ENCODE measurements around the gene MTA3.
"Not testable (repeated sequence)": the region's sequence is repeated elsewhere in the genome, so short reads cannot be mapped to it uniquely, and the experiment has no call there.

MTA3 gene

DNA sequence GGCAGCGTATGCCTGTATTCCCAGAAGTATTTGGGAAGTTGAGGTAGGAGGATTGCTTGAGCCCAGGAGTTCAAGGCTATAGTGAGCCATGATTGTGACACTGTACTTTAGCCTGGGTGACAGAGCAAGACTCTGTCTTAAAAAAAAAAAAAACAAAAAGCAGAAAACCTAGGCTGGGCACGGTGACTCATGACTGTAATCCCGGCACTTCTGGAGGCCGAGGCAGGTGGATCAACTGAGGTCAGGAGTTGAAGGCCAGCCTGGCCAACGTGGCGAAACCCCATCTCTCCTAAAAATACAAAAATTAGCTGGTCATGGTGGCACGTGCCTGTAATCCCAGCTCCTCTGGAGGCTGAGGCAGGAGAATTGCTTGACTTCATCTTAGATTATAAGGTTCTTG, 46.4 kb downstream of the MTA3 start:
- DNase-seq: no peak

DNA sequence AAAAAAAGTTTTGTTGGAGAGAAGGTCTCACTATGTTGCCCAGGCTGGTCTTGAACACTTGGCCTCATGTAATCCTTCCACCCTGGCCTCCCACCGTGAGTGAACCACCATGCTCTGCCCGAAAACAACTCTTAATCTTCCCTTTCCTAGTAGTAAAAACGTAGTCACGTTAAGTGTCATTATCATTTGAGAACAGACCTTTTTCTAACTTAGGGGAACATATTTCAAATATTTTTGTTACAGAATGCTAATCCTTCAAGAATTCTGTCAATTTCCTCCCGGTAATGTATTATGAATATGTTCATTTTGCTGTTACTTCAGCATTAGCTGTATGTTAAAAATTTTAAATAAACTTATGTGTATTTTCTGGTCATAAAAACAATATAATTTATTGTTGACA, 49.7 kb downstream of the MTA3 start:
- no peak for DNase-seq

DNA sequence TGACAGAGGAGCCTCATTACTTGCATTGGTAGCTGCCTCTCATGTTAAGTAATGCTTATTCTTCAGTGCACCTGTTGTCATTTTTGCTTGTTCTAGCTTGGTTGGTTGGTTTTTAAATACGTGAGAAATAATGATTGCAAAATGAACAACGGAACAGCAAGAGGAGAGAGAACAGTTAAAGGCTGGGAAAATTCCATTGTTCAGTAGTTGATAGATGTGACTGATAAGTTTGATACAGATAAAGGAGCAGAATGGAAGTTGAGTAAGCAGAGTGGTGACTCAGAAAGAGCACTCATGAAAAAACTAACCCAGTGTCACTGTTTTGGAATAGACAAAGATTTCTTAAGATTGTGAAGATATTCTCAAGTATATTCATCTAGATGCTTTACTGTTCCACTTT, 50.5 kb downstream of the MTA3 start:
- DNase-seq: no peak

- not testable (repeated sequence) for DNase-seq
These were observed 53.2 kb downstream of the MTA3 start for GRCh38 chr2:42621626-42622025.

DNA sequence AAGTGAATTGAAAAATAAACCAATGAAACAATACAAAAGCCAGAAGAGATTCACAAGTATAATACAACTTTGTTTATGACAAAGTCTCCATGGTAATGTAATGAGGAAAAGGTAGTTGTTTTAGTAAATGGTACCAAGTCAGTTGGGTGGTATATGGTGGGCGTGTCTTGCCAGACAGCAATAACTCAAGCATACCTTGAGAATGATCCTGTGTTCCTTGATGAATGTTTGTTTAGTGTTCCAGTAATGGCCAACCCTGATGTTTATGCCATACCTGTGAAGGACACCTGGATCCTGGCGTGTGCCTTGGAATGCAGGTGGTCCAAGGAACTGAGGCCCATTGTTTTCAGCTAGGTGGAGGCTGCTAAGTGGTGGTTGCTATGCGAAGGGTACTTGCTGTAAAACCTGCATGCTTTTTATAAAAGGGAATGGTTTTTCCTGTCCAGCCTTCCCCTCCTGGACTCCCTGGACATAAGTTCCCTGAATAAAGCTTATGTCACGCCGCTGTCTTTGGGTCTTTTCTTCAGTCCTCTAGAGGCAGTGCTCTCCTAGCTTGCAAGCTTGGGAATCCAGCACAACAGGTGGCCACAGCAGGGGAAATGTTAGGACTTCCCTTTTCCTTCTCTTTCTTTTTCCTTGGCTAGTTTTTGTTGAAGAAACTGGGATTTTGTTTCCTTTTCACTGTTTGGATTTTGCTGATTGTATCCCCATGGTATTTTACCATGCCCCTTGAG, 54.7 kb downstream of the MTA3 start:
- no peak for DNase-seq

- no peak for DNase-seq
These were observed 55.6 kb downstream of the MTA3 start for GRCh38 chr2:42624047-42624446.

DNA sequence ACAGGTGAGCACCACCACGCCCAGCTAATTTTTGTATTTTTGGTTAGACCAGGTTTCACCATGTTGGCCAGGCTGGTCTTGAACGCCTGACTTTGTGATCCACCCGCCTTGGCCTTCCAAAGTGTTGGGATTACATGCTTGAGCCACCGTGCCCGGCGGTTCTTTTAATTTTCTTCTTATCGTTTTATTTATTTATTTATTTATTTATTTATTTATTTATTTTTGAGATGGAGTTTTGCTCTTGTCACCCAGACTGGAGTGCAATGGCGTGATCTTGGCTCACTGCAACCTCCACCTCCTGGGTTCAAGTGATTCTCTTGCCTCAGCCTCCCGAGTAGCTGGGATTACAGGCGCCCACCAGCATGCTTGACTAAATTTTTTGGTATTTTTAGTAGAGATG, 59.6 kb downstream of the MTA3 start:
- DNase-seq: not testable (repeated sequence)

- DNase-seq: no peak
These were observed 68.5 kb downstream of the MTA3 start for GRCh38 chr2:42636934-42637333.

DNA sequence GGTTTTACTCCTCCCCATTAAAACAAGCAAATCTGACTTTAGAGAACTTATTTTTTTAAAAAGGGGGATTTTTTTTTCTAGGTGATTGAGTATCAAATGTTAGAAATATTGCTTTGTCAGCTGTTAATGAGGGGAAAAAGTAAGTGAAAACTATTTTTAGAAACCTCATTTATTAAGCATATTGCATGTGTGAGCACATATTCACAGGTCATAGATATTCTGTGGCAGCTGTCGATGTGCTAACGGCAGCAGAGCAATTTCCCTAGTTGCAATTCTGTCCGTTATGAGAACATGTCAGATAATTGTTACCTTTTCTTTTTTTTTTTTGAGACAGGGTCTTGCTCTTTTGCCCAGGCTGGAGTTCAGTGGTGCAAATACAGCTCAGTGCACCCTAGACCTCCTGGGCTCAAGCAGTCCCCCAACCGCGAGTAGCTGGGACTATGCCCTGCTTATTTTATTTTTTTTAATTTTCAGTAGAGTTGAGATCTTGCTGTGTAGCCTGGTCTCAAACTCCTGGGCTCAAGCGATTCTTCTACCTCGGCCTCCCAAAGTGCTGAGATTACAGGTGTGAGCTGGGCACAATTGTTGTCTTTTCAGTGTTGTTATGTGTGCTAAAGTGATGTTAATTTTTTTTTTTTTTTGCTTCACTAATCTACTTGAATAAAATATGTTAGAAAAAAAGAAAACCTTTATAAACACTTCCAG, 69.8 kb downstream of the MTA3 start:
- DNase-seq: no peak

- no peak for DNase-seq
These were observed 71.1 kb downstream of the MTA3 start for GRCh38 chr2:42639340-42640077.

GRCh38 chr2:42640261-42640660, 71.8 kb downstream of the MTA3 start:
- DNase-seq: no peak

GRCh38 chr2:42642371-42642770, 73.9 kb downstream of the MTA3 start:
- not testable (repeated sequence) for DNase-seq

DNA sequence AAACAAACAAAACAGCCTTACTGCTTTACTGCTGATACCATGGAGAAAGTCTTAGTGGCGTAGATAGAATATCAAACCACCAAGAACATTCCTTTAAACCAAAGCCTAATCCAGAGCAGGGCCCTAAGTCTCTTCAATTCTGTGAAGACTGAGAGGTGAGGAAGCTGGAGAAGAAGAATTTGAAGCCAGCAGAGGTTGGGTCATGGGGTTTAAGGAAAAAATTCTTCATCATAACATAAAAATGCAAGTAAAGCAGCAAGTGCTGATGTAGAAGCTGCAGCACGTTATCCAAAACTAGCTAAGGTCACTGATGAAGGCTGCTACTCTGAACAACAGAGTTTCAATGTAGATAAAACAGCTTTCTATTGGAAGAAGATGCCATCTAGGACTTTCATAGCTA, 77.1 kb downstream of the MTA3 start:
- no peak for DNase-seq

DNA sequence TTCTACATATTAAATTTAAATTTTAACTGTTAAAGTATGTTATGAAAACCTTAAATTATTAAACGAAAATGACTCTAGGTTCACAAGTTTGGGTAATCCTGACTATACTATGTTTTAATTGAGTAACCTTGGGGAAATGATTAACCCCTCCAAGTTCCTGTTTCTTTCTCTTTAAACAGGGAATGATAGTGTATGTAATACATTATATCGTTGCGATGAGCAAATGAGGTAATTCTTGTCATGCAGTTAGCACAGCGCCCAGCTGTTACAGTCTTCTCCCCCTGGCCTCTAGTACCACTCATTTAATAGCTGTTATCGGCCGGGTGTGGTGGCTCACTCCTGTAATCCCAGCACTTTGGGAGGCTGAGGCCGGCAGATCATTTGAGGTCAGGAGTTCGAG, 80.4 kb downstream of the MTA3 start:
- no peak for DNase-seq

DNA sequence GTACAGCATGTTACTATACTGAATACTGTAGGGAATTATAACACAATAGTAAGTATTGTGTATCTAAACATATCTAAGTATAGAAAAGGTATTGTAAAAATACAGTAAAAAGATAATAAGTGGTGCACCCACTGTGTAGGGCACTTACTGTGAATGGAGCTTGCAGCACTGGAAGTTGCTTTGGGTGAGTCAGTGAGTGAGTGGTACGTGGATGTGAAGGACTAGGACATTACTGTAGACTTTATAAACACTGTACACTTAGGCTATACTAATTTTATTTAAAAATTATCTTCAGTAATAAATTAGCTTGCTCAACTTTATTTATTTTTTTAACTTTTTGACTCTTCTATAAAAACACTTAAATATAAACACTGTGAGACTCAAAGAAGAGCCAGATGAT, 82.6 kb downstream of the MTA3 start:
- no peak for DNase-seq

DNA sequence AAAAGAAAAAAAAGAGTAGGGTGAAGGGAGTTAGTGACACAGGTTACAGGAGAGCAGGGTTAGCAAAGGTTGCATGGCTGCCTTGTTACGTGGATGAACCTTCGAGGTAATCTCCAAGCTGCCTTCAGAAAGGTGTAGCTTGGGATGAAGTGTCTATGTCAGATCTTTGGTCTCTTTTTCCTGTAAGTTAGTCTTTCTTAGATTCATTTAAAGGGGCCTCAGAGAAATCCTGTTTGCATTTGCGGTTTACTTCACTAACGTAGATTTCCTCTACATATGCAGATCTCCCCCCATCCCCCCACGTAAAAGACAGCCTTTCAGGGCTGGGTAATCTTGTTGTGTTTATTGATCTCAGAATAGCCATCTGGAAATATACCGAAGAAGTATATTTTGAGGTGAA, 83.7 kb downstream of the MTA3 start:
- DNase-seq: peak; percentile 35

DNA sequence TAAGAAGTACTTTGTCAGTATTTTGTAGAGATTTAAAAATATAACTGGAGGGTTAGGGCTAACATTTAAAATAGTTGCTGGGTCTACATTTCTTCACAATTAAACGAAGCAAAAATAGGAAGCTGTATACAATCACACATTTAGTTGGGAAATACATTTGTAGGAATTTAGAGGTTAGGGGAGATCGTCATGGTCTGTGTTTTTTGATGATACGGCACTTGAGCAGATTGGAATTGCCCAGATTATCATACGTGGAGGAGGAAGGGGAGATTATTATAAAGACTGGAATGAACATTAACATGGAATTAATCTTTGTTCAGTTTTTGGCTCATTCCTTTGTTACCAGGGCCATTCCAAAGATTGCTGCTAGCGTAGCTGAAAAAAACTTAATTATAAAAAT, 84.6 kb downstream of the MTA3 start:
- no peak for DNase-seq

DNA sequence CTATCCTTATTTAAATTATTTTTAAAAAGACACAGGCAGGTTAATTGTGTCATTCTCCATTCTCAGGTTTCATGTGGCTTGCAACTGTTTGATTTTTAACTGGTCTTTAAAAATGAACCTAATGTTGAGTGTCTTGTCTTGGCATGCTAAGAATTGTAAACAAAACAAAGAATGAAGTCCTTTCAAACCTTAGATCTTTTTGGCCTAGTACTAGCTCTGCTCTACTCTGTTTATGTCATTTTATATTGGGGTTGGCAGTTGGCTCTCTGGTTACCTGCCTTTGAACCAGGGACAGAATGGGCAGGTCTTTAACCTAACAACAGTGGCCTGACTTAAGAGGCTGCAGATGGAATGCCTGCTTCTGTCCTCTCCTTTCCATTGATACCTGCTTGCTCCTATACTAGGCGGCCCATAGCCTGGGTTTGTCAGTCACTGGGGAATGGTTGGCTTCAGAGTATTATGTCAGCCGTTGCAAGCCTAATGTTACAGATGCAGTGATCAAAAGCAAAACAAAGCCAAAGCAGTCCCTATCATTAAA, 85.5 kb downstream of the MTA3 start:
- no peak for DNase-seq

DNA sequence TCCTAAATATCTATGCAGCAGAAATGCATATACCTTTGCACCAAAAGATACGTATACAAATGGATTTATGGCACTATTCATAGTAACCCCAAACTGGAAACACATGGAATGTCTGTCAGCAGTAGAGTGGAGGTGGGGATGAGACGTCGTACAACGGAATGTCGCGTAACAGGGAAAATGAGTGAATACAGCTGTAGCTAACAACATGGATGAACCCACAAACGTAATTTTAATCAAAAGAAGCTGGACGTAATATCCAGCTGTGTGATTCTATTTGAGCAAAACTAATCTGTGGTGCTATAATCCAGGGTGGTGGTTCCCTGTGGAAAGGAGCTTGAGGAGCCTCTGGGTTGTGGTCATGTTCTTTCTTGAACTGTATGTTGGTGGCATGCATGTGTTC, 89.9 kb downstream of the MTA3 start:
- no peak for DNase-seq

DNA sequence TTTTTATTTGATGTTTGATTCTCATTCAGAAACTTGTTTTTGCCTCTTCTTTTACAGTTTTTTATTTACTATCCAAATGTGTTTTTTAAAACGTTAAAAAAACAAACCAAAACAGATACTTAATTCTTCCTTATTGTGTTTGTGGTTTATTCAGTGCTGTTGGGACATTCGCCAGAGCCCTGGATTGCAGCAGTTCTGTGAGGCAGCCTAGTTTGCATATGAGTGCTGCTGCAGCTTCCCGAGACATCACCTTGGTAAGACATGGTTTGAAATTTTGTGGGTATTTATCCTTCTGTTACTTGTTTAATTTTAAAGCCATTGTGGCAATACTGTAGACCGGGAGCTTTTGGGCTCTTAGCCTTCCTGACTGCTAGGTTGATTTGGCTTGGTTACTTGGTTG, 91.2 kb downstream of the MTA3 start:
- no peak for DNase-seq

DNA sequence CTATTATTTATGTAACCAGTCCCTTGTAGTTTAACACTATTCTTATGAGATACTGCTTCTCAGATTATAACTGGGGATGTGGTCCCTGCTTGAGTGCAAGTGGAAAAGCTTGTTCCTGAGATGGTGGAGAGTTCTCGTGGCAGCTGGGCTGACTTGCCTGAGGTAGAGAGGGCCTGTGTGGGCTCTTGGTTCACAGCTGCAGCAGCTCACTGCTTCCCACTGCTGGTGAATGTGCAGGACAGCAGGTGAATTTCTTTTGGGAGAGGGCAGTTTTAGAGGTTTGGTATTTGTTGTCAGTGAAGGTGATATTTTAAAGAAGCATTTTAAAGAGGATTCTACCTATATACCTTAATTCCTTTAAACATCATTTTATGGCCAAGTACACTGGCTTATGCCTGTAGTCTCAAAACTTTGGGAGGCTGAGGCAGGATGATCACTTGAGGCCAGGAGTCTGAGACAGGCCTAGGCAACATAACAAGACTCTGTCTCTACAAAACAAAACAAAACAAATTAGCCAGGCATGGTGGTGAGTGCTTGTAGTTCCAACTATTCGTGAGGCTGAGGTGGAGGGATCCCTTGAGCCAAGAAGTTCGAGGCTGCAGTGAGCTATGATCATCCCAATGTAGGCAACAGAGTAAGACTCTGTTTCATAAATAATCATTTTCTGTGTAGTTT, 94.8 kb downstream of the MTA3 start:
- peak; percentile 70 for DNase-seq

GRCh38 chr2:42663828-42664227, 95.4 kb downstream of the MTA3 start:
- DNase-seq: no peak

DNA sequence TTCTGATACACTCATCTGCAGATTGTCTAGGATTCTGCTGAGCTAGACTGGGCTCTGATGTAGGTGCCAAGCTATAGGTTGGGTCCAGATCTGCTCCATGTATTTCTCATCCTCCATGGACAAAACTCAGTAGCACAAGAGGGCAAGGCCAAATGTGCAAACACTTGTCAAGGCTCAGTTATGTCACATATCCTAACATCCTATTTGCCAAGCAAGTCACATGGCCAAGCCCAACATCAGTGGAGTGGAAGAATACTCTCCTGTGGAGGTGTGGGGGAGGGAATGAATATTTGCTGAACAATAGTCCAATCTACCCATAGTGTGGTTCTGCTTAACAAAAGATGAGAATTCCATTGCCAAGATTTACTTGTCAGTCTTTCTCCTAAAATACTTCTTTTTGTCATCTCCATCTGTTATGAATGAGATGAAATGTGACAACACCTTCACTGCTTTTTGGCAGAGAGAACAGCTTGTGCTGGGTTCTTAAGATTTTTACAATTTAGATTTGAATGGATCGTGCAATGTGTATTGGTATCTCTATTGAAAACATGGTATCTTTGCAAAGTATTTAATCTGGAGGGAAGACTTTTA, 105.7 kb downstream of the MTA3 start:
- DNase-seq: no peak
